T-helper 17 cell (primary cell): ENCODE measurements around the gene TIE1. TPM values are rescaled to one million over a fixed set of nuclear protein-coding genes. Genes with fewer than 3 reads are reported as not detected.

ENCODE experiments used
- ATAC-seq: fragments of 150-1000 bp; cut with Tn5 transposase; 2 replicates; pipeline ENCODE4 v1.10.0; 2021; ENCODE audit warnings: mild to moderate bottlenecking, moderate library complexity
- DNase-seq, 3 donors: peaks; one replicate each; pipeline versions ENCODE4 v3.0.0 to v3.0.0-alpha.2; 2020 to 2021
- H3K9me3 ChIP-seq: one replicate; pipeline ENCODE4 v1.7.0; 2013; ENCODE audit warnings: low read length, mild to moderate bottlenecking; ENCODE audit not compliant: control insufficient read depth, poor library complexity, severe bottlenecking
- H3K27ac Mint-ChIP-seq: one replicate; pipeline ENCODE4 v1.8.0; 2022; ENCODE audit warnings: mild to moderate bottlenecking, moderate library complexity, mixed read lengths
- H3K27me3 Mint-ChIP-seq: one replicate; pipeline ENCODE4 v1.8.0; 2022; ENCODE audit warnings: mixed read lengths
- H3K36me3 Mint-ChIP-seq: one replicate; pipeline ENCODE4 v1.8.0; 2022; ENCODE audit warnings: low read depth, mixed read lengths
- H3K4me1 Mint-ChIP-seq: one replicate; pipeline ENCODE4 v1.8.0; 2022; ENCODE audit warnings: mild to moderate bottlenecking, mixed read lengths
- H3K4me3 Mint-ChIP-seq: one replicate; pipeline ENCODE4 v1.8.0; 2022; ENCODE audit warnings: mild to moderate bottlenecking, moderate library complexity, mixed read lengths
- total RNA-seq, 4 donors: library from RNA in 2 of 4; stranded (reverse) in 2 of 4; gene quantifications; one replicate each; pipeline ENCODE4 v1.2.3 and lab custom pipeline; 2022 to 2026

Gene TIE1
- total RNA-seq, 2 donors from 2014 or later, result not detected

GRCh38 chr1:43279161-43279560 lies 21.6 kb upstream of the TIE1 start:
- no peaks in the 10 kb centered on the region for H3K9me3 ChIP-seq
- H3K4me1 Mint-ChIP-seq, result peaks cover 6% of the 10 kb centered on the region
- no peak overlapping the region for H3K27ac Mint-ChIP-seq
- no peak for ATAC-seq
- DNase-seq, result no peak
- peaks cover 28% of the 10 kb centered on the region for H3K27me3 Mint-ChIP-seq
- no peak overlapping the region for H3K4me3 Mint-ChIP-seq
- H3K36me3 Mint-ChIP-seq, result peaks cover 3% of the 10 kb centered on the region

DNA sequence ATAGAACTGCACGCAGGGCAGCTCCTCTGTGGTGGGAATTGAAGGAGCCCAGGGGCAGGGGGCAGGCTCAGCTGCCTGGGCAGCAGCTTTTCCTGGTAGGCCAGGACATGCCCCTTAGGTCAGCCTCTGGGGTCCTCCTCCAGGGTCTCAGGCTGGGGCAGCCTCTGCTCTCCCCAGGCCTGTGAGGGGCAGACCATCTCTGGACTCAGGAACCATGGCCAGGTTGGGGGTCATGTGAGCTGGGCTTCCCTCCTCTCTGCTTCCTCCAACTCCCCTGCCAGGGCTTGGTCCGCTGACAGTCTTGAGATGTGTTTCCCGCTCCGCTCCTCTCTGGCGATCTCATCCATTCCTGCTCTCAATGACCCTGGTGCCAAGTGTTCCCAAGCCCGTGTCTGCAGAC lies 21.1 kb upstream of the TIE1 start:
- Mint-ChIP-seq H3K36me3 (peaks cover 3% of the 10 kb centered on the region), H3K4me3 (no peak overlapping the region), H3K27ac (no peak overlapping the region), H3K4me1 (peaks cover 2% of the 10 kb centered on the region), H3K27me3 (peaks cover 29% of the 10 kb centered on the region)
- H3K9me3 ChIP-seq, result no peaks in the 10 kb centered on the region
- DNase-seq, result no peak
- ATAC-seq, result no peak

- Mint-ChIP-seq H3K36me3 (peaks cover 5% of the 10 kb centered on the region), H3K4me3 (no peak overlapping the region), H3K4me1 (peaks cover 2% of the 10 kb centered on the region)
These were observed 20.1 kb upstream of the TIE1 start for GRCh38 chr1:43280692-43281091.

DNA sequence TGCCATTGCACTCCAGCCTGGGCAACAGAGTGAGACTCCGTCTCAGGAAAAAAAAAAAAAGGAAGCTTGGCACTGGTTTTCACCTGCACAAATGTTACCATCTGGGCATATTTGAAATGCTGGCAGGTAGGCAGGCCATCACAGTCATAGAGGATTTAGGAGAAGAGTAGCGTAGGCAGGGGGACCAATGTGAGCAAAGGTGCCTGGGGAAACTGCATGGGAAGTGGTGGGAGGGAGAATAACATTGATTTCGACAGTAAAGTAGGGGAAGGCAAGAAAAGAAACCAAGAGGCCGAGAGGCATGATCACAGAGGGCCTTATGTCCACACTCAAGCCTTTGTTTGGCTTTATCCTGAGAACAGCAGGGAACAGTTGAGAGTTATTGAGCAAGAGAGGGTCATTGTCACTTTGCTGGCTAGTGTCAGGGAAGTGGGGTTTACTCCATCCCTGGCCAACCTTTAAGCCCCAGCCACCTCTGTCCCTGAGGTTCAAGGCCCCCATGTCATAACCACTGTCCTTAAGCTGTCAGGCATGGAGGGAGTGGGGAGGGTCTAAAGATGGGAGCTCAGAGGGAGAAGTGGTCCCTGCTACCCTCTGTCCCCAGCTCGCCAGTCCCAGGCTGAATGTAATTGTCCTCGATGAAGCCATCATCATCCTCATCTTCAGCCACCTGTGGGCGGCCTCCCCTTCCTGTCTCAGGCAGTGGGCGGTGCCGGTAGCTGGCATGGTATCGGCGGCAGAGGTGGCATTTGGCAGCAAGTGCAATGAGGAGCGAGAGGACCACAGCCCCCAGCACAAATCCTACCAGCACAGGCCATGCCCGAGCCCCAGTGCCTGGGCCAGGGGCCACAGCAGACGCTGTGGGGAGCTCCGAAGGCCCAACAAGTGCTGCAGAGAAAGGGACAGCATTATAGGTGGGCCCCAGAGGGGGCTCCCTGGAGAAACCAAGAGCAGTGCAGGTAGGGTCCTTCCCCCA lies 18.3 kb upstream of the TIE1 start:
- H3K27me3 Mint-ChIP-seq, result peaks cover 31% of the 10 kb centered on the region
- no peaks in the 10 kb centered on the region for H3K9me3 ChIP-seq
- H3K4me3 Mint-ChIP-seq, result no peak overlapping the region
- H3K36me3 Mint-ChIP-seq, result peaks cover 5% of the 10 kb centered on the region
- DNase-seq, result no peak
- H3K27ac Mint-ChIP-seq, result no peak overlapping the region
- peaks cover 4% of the 10 kb centered on the region for H3K4me1 Mint-ChIP-seq
- ATAC-seq, result no peak

More at GRCh38 chr1:43280692-43281091, 20.1 kb upstream of the TIE1 start:
- DNase-seq, result no peak
- Mint-ChIP-seq H3K27ac (no peak overlapping the region), H3K27me3 (peaks cover 34% of the 10 kb centered on the region)
- ATAC-seq, result no peak
- H3K9me3 ChIP-seq, result no peaks in the 10 kb centered on the region

DNA sequence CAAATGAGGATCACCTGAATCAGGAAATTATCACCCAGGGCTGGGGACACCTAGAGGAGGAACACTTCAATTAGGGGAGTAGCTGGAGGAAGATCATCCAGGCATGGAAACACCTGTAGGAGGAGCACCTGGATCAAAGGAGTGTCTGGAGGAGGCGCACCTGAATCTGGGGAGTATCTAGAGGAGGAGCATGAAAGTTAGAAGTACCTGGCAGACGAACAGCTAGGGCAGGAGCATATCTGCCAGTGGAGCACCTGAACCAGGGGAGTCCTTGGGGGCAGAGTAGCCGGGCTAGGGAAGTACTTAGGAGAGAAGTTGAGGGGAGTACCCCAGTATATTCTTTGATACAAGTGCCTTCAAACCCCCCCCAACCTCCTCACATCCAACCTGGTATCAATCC lies 16.7 kb upstream of the TIE1 start:
- no peak overlapping the region for H3K4me3 Mint-ChIP-seq
- peaks cover 4% of the 10 kb centered on the region for H3K4me1 Mint-ChIP-seq
- H3K27me3 Mint-ChIP-seq, result peaks cover 27% of the 10 kb centered on the region
- H3K36me3 Mint-ChIP-seq, result peaks cover 5% of the 10 kb centered on the region
- H3K9me3 ChIP-seq, result no peaks in the 10 kb centered on the region
- ATAC-seq (no peak), DNase-seq (no peak)
- H3K27ac Mint-ChIP-seq, result no peak overlapping the region

DNA sequence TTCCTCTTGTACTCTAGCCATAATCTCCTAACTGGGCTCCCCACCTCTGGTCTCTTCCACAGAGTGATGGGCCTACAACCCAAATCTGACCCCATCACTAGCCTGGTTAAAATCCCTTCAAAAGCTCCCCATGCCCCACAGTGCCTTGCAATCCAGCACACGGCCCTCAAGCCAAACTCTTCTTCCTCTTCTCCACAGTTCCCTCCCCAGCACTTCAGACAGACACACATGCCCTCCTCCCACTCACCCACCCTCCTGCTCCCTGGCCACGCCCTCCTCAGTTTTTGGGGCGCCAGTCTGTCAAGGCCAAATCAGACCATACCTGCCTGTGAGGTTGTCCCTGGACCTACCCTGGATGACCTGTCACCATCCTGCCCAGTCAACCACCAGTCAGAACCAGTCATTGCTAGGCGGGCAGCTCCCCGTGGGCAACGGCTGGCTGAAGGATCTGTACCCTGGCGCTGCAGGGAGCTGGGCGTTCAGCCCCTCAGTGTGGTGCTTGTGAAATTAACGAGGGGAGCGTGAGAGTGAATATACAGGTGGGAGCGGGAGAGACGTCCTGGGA lies 16.2 kb upstream of the TIE1 start:
- DNase-seq (no peak), ATAC-seq (no peak)
- H3K27me3 Mint-ChIP-seq, result peaks cover 27% of the 10 kb centered on the region
- H3K9me3 ChIP-seq, result no peaks in the 10 kb centered on the region
- no peak overlapping the region for H3K4me3 Mint-ChIP-seq
- H3K36me3 Mint-ChIP-seq, result peaks cover 5% of the 10 kb centered on the region
- H3K4me1 Mint-ChIP-seq, result peaks cover 4% of the 10 kb centered on the region
- no peak overlapping the region for H3K27ac Mint-ChIP-seq

DNA sequence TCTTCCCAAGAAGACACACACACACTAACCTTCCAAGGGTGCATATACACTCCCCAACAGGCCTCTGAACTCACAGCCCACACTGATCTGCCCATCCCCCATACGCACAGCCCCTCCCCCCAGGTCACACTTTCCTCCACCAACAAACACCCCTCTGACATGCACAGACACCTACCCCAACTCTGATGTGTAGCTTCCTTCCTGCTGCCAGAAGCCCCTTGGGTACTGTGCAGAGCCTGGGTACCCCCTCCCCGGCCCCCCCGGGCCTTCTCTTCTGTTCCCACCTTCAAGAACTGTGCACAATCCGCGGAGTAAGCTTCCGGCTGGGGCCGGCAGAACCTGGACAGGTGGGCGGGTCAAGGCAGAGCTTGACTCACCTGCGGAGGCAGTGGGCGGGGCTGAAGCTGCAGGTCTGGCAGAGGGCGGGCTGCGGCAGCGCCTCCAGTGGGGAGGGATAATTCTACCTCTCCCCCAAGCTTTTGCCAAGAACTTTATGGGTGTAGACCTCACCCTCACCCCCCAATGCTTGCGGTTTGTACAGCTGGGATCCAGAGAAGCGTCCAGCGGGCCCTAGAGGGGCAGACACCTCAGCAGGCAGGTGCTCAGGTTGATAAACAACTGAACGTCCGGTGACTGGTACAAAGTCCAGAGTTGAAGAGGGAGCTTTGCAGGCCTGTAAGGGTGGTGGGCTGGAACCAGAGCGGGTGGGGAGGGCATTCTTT lies 15.4 kb upstream of the TIE1 start, which contains the start of gene C1orf210:
Gene C1orf210, minus strand, starts transcription at position 313 of the 722 bp plus-strand sequence. CDS start 2,311 bp downstream, outside the sequence.
- DNase-seq (no peak), ATAC-seq (no peak)
- peaks cover 2% of the 10 kb centered on the region for H3K36me3 Mint-ChIP-seq
- H3K9me3 ChIP-seq, result no peaks in the 10 kb centered on the region
- H3K4me1 Mint-ChIP-seq, result peaks cover 2% of the 10 kb centered on the region
- H3K27ac Mint-ChIP-seq, result no peak within 1 kb of the TSS
- H3K4me3 Mint-ChIP-seq, result no peak within 1 kb of the TSS
- peaks cover 19% of the 10 kb centered on the region for H3K27me3 Mint-ChIP-seq

DNA sequence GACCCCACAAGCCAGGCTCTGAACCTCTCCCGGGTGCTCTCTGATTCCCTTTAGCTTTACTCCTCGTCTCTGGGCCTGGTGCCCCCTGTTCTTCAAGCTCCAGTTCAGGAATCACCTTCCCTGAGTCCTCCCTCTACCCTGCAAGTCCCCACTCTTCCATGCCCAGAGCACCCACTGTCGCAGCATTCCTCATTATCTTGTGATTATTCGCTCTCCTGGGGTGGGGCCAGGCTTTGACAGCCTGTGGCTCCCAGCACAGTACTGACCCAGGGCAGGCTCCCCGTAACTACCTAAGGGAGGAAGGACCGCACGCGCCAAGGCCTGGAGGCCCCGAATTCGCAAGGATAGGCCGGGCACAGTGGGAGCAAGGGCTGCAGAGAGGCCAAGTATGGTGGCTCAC lies 14.7 kb upstream of the TIE1 start:
- no peak for DNase-seq
- H3K4me3 Mint-ChIP-seq, result no peak overlapping the region

GRCh38 chr1:43286533-43286932 lies 14.2 kb upstream of the TIE1 start:
- Mint-ChIP-seq H3K27me3 (peaks cover 12% of the 10 kb centered on the region), H3K4me3 (no peak overlapping the region), H3K4me1 (peaks cover 2% of the 10 kb centered on the region), H3K27ac (peak overlapping the region; percentile 74), H3K36me3 (peaks cover 2% of the 10 kb centered on the region)
- ATAC-seq (no peak), DNase-seq (no peak)
- H3K9me3 ChIP-seq, result no peaks in the 10 kb centered on the region

More for the DNA sequence above, 14.7 kb upstream of the TIE1 start:
- ATAC-seq, result no peak
- peaks cover 12% of the 10 kb centered on the region for H3K27me3 Mint-ChIP-seq
- H3K4me1 Mint-ChIP-seq, result peaks cover 2% of the 10 kb centered on the region
- no peak overlapping the region for H3K27ac Mint-ChIP-seq
- H3K9me3 ChIP-seq, result no peaks in the 10 kb centered on the region
- peaks cover 2% of the 10 kb centered on the region for H3K36me3 Mint-ChIP-seq

DNA sequence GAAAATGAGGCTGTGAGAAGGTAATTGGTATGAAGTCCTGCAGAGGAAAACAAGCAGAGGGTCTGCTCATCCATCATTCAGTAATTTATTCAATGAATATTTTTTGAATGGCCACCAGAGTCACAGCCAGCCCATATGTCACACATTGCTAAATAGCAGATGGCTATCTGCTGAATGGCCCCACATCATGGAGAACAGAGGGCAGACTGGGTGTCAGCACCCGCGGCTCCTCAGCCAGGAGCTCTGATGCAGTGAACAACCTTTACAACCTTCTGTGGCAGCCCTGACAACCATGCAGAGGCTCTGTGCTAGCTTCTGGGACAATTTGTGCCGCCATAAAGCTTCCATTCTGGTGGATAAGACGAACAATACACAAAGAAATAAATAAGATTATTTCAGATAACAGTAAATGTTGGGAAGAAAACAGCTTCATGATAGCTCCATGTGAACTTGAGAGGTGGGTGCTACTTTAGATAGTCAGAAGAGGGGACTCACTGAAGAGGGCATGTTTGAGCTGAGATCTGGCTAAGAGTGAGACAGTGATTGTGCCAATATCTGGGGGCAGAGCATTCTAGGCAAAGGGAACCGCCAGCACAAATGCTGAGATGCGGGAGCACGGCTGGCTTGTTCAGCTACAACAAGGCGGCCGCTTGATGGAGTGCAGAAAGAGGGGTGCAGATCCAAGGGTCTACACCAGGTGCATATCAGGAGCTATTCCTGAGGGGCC lies 12.6 kb upstream of the TIE1 start:
- H3K9me3 ChIP-seq, result no peaks in the 10 kb centered on the region
- no peak for ATAC-seq
- Mint-ChIP-seq H3K4me3 (no peak overlapping the region), H3K4me1 (peaks cover 2% of the 10 kb centered on the region), H3K27ac (peak overlapping the region; percentile 74), H3K36me3 (peaks cover 2% of the 10 kb centered on the region), H3K27me3 (peaks cover 12% of the 10 kb centered on the region)
- no peak for DNase-seq

DNA sequence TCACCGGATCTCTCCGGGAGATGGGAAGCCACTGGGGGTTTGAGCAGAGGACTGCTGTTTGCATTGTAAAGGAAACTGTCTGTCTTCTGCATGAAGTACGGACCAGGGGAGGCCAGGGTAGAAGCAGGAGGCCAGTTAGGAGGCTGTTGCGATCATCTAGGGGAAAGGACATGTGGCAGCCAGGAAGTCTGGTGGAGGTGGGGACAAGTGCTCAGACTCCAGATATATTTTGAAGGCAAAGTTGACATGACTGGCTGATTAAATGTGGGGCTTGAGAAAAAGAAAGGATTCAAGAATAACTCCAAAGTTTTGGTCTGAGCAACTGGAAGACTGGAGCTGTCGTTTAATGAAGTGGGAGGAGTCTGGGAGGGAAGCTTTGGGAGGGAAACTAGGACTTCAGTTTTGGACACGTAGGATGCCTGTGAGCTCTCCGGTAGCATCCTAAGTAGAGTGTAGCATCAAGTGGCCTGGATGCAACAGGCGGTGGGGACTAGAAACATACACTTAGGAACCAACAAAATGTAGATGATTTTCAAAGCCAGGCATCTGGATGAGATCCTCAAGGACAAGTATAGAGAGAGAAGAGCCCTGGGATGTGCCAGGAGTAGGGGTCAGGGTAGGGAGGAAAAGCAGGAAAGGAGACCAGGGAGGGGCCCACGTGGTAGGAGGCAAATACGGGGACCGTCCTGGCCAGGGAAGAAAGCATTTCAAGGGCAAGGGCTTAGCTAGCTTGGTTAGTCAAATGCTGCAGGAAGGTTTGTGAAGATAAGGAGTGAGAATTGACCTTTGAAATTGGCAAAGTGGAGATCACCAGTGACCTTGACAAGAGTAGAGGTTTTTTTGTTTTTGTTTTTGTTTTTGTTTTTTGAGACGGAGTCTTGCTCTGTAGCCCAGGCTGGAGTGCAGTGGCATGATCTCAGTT lies 11.7 kb upstream of the TIE1 start:
- ATAC-seq, result no peak
- Mint-ChIP-seq H3K36me3 (peaks cover 2% of the 10 kb centered on the region), H3K4me1 (peaks cover 2% of the 10 kb centered on the region), H3K4me3 (no peak overlapping the region), H3K27ac (no peak overlapping the region), H3K27me3 (peaks cover 12% of the 10 kb centered on the region)
- H3K9me3 ChIP-seq, result no peaks in the 10 kb centered on the region
- no peak for DNase-seq

DNA sequence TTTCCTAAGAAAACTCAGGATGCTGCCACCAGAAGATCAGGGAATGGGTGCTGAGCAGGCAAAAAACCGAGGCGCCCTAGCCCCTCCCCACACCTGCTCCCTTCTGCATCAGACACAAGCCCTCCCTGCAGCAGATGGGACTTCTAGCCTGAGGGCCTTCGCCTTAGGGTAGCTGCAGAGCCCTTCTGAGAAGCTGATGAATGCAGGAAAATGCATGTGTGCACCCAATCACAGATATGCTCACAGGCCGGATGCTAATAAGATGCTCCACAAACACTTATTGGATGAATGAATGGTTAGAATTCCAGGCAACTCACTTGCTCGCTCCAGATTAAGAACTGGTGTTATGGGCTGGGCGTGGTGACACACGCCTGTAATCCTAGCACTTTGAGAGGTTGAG lies 8.6 kb upstream of the TIE1 start:
- no peaks in the 10 kb centered on the region for H3K9me3 ChIP-seq
- peaks cover 7% of the 10 kb centered on the region for H3K4me1 Mint-ChIP-seq
- DNase-seq, result no peak
- H3K36me3 Mint-ChIP-seq, result no peaks in the 10 kb centered on the region
- no peak overlapping the region for H3K4me3 Mint-ChIP-seq
- no peaks in the 10 kb centered on the region for H3K27me3 Mint-ChIP-seq
- no peak overlapping the region for H3K27ac Mint-ChIP-seq
- no peak for ATAC-seq
